ENCODE data around the gene BANF2.
"Not testable (repeated sequence)": the region's sequence is repeated elsewhere in the genome, so short reads cannot be mapped to it uniquely, and the experiment has no call there.

The BANF2 gene

GRCh38 chr20:17767624-17768023 lies 67.9 kb downstream of the BANF2 start:
- no peak for DNase-seq

GRCh38 chr20:17768271-17768670 lies 68.5 kb downstream of the BANF2 start:
- peak; percentile 33 to 76 (median 66) for DNase-seq

GRCh38 chr20:17769716-17770115 lies 70.0 kb downstream of the BANF2 start:
- peak; percentile 17 to 55 (median 40) for DNase-seq

- no peak for DNase-seq
Measured at GRCh38 chr20:17771206-17772004, 71.6 kb downstream of the BANF2 start.

GRCh38 chr20:17772005-17772343 lies 72.2 kb downstream of the BANF2 start:
- DNase-seq: no peak

GRCh38 chr20:17773619-17774018 lies 73.9 kb downstream of the BANF2 start:
- DNase-seq: no peak

- DNase-seq: no peak
Measured at GRCh38 chr20:17775600-17775999, 75.8 kb downstream of the BANF2 start.

GRCh38 chr20:17776551-17776950 lies 76.8 kb downstream of the BANF2 start:
- no peak for DNase-seq

- DNase-seq: not testable (repeated sequence)
Measured at GRCh38 chr20:17779011-17779410, 79.2 kb downstream of the BANF2 start.

GRCh38 chr20:17782768-17783167 lies 83.0 kb downstream of the BANF2 start:
- DNase-seq: no peak

- DNase-seq: peak in 2 of 4 experiments; percentile 19 to 36
Measured at GRCh38 chr20:17783671-17784070, 83.9 kb downstream of the BANF2 start.

- no peak for DNase-seq
Measured at GRCh38 chr20:17785007-17785406, 85.2 kb downstream of the BANF2 start.
